ENCODE measurements around the gene VAMP5.
"Not testable (repeated sequence)": the region's sequence is repeated elsewhere in the genome, so short reads cannot be mapped to it uniquely, and the experiment has no call there.

VAMP5 gene

DNA sequence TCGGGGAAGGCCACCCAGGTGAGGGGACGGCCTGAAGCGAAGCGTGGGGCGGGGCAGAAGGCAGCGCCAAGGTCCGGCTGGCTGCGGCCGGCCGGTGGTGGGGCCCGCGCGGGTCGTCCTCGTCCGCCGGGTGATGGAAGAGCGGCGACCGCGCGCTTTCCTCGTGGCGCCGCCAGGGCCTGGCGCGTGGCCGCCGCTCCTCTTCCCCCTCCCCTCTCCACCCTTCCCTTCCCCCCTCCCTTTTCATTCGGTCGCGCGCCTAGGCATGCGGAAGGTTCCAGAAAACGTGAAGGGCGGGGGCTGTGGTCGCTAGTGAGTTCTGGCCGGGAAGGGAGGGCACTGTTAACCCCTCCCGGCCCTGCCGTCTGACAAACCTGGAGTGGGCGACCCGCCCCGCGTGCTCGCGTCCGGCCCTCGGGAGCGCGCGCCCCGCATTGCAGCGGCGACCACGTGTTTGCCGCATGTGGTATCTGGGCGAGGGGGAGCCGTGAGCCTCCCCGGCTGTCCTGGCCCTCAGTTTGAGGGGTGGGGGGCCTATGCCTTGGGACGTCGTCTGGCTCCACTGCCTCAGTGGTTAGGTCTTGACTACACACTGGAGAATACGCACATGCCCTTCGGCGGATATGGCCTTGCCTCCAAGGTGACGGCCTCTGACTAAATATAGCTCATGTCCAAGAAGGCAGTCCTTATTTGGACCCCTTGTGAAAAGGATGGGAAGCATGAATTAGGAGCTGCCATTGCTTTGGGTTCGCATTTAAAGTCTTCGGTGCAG lies 44.7 kb upstream of the VAMP5 start:
- ChIA-PET CTCF (interaction anchor here (0.8 to 28.0 kb wide), 14 partner anchors 11 to 151 kb away, joined by 3 to 584 read pairs (median 5); partner anchors contain the start of gene SH2D6), POLR2A (interaction anchor here (0.7 to 3.5 kb wide), 20 partner anchors 11 to 570 kb away, joined by 3 to 69 read pairs (median 6); partner anchors contain the start of genes GGCX, SH2D6 and VAMP8)
- H3K27me3 ChIP-seq (replicated peaks in 2 of 5; ENCODE audit: control insufficient read depth in 4 of 5, insufficient read depth in 5 of 5, low read length in 4 of 5), result no peaks in the 10 kb centered on the region
- no peaks in the 10 kb centered on the region for H3K9me3 ChIP-seq (ENCODE audit: control extremely low read depth in 1 of 5, control insufficient read depth in 4 of 5, insufficient read depth in 2 of 5, low read depth in 1 of 5, low read length in 4 of 5)
- H3K27ac ChIP-seq (ENCODE audit: insufficient read depth in 1 of 2, low read depth in 1 of 2, low read length in 2 of 2, poor library complexity in 1 of 2, severe bottlenecking in 2 of 2), result peak overlapping the region; percentile 98 to 100
- H3K36me3 ChIP-seq (ENCODE audit: control insufficient read depth in 4 of 4, insufficient read depth in 4 of 4, low read length in 3 of 4), result peaks cover 16 to 46% (median 27%) of the 10 kb centered on the region in 4 experiments
- peaks cover 37 to 60% (median 55%) of the 10 kb centered on the region in 4 experiments for H3K4me1 ChIP-seq (ENCODE audit: control extremely low read depth in 1 of 4, control insufficient read depth in 4 of 4, insufficient read depth in 4 of 4, low read length in 3 of 4)
- peak overlapping the region; percentile 61 to 96 (median 85) for H3K4me3 ChIP-seq (ENCODE audit: control insufficient read depth in 1 of 7, extremely low read depth in 1 of 7, insufficient read depth in 4 of 7, low read depth in 2 of 7, low read length in 6 of 7)
- WGBS (ENCODE audit: insufficient coverage), result under 1% methylated on average over 54 of the region's 67 CpGs
- peak; percentile 66 to 87 (median 82) for DNase-seq

- peak overlapping the region; percentile 98 to 100 for H3K27ac ChIP-seq (ENCODE audit: insufficient read depth in 1 of 2, low read depth in 1 of 2, low read length in 2 of 2, poor library complexity in 1 of 2, severe bottlenecking in 2 of 2)
- POLR2A ChIA-PET, result interaction anchor here (0.7 to 3.5 kb wide), 6 partner anchors 11 to 571 kb away, joined by 3 to 69 read pairs (median 8); partner anchors contain the start of gene GGCX
- WGBS (ENCODE audit: insufficient coverage), result 1% methylated on average over 9 of the region's 11 CpGs
- H3K4me3 ChIP-seq (ENCODE audit: control insufficient read depth in 1 of 7, extremely low read depth in 1 of 7, insufficient read depth in 4 of 7, low read depth in 2 of 7, low read length in 6 of 7), result peak overlapping the region; percentile 61 to 96 (median 85)
- H3K4me1 ChIP-seq (ENCODE audit: control extremely low read depth in 1 of 4, control insufficient read depth in 4 of 4, insufficient read depth in 4 of 4, low read length in 3 of 4), result peaks cover 35 to 54% (median 50%) of the 10 kb centered on the region in 4 experiments
- DNase-seq, result no peak
- H3K9me3 ChIP-seq (ENCODE audit: control extremely low read depth in 1 of 5, control insufficient read depth in 4 of 5, insufficient read depth in 2 of 5, low read depth in 1 of 5, low read length in 4 of 5), result no peaks in the 10 kb centered on the region
- no peaks in the 10 kb centered on the region for H3K27me3 ChIP-seq (replicated peaks in 2 of 5; ENCODE audit: control insufficient read depth in 4 of 5, insufficient read depth in 5 of 5, low read length in 4 of 5)
- H3K36me3 ChIP-seq (ENCODE audit: control insufficient read depth in 4 of 4, insufficient read depth in 4 of 4, low read length in 3 of 4), result peaks cover 17 to 52% (median 30%) of the 10 kb centered on the region in 4 experiments
- CTCF ChIA-PET, result interaction anchor here (0.8 to 28.0 kb wide), 8 partner anchors 11 to 152 kb away, joined by 3 to 584 read pairs (median 5); partner anchors contain the start of gene SH2D6
Measured at GRCh38 chr2:85540133-85540648, 44.0 kb upstream of the VAMP5 start.

DNA sequence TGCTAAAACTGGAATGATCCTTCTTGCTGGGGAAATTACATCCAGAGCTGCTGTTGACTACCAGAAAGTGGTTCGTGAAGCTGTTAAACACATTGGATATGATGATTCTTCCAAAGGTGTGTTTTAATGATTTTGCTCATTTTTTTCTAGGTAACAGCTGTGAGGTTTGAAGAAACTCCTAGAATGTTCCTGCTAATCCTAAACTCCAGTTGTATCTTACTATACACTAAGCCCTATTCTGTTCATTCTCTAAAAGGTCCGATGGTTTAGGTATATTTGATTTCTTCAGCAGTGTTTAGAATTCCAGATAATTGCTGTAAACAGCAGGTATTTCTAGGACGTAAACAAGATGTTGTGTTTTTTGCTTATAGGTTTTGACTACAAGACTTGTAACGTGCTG lies 43.0 kb upstream of the VAMP5 start:
- H3K4me3 ChIP-seq (ENCODE audit: control insufficient read depth in 1 of 7, extremely low read depth in 1 of 7, insufficient read depth in 4 of 7, low read depth in 2 of 7, low read length in 6 of 7), result peak overlapping the region in 6 of 7 experiments; percentile 70 to 96 (median 88)
- no peaks in the 10 kb centered on the region for H3K9me3 ChIP-seq (ENCODE audit: control extremely low read depth in 1 of 5, control insufficient read depth in 4 of 5, insufficient read depth in 2 of 5, low read depth in 1 of 5, low read length in 4 of 5)
- no peak for DNase-seq
- CTCF ChIA-PET, result interaction anchor here (1.1 to 28.0 kb wide), 7 partner anchors 10 to 148 kb away, joined by 3 to 584 read pairs (median 7); partner anchors contain the start of gene SH2D6
- H3K27ac ChIP-seq (ENCODE audit: insufficient read depth in 1 of 2, low read depth in 1 of 2, low read length in 2 of 2, poor library complexity in 1 of 2, severe bottlenecking in 2 of 2), result peak overlapping the region in 1 of 2 experiments; percentile 18
- H3K27me3 ChIP-seq (replicated peaks in 2 of 5; ENCODE audit: control insufficient read depth in 4 of 5, insufficient read depth in 5 of 5, low read length in 4 of 5), result no peaks in the 10 kb centered on the region
- H3K36me3 ChIP-seq (ENCODE audit: control insufficient read depth in 4 of 4, insufficient read depth in 4 of 4, low read length in 3 of 4), result peaks cover 21 to 59% (median 37%) of the 10 kb centered on the region in 4 experiments
- POLR2A ChIA-PET, result interaction anchor here (3.5 kb wide), 1 partner anchor 9 kb away, joined by 69 read pairs; no protein-coding TSS in a partner anchor
- peaks cover 35 to 51% (median 47%) of the 10 kb centered on the region in 4 experiments for H3K4me1 ChIP-seq (ENCODE audit: control extremely low read depth in 1 of 4, control insufficient read depth in 4 of 4, insufficient read depth in 4 of 4, low read length in 3 of 4)
- WGBS (ENCODE audit: insufficient coverage), result 86% methylated on average over 1 of the region's 4 CpGs

DNA sequence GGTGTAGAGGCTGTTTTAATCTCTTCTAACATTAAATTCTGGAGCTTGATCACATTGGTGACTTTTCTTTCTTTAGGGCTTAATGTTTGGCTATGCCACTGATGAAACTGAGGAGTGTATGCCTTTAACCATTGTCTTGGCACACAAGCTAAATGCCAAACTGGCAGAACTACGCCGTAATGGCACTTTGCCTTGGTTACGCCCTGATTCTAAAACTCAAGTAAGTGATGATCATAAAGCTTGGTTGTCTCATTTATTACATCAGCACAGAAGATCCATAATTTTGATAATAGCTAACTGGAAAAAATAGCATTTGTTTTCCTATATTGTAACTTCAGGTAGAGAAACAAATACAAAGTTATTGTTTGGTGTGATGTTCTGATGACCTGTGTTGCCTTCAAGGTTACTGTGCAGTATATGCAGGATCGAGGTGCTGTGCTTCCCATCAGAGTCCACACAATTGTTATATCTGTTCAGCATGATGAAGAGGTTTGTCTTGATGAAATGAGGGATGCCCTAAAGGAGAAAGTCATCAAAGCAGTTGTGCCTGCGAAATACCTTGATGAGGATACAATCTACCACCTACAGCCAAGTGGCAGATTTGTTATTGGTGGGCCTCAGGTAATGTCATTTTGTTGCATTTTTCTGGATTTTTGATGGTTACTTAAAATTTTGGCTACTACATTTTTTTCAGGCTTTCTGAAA lies 42.3 kb upstream of the VAMP5 start:
- Histone ChIP-seq H3K27me3 (replicated peaks in 2 of 5; ENCODE audit: control insufficient read depth in 4 of 5, insufficient read depth in 5 of 5, low read length in 4 of 5) (no peaks in the 10 kb centered on the region), H3K9me3 (ENCODE audit: control extremely low read depth in 1 of 5, control insufficient read depth in 4 of 5, insufficient read depth in 2 of 5, low read depth in 1 of 5, low read length in 4 of 5) (no peaks in the 10 kb centered on the region), H3K4me3 (ENCODE audit: control insufficient read depth in 1 of 7, extremely low read depth in 1 of 7, insufficient read depth in 4 of 7, low read depth in 2 of 7, low read length in 6 of 7) (peak overlapping the region in 4 of 7 experiments; percentile 70 to 96 (median 89)), H3K27ac (ENCODE audit: insufficient read depth in 1 of 2, low read depth in 1 of 2, low read length in 2 of 2, poor library complexity in 1 of 2, severe bottlenecking in 2 of 2) (no peak overlapping the region), H3K4me1 (ENCODE audit: control extremely low read depth in 1 of 4, control insufficient read depth in 4 of 4, insufficient read depth in 4 of 4, low read length in 3 of 4) (peaks cover 29 to 45% (median 40%) of the 10 kb centered on the region in 4 experiments), H3K36me3 (ENCODE audit: control insufficient read depth in 4 of 4, insufficient read depth in 4 of 4, low read length in 3 of 4) (peaks cover 21 to 59% (median 39%) of the 10 kb centered on the region in 4 experiments)
- DNase-seq, result no peak
- WGBS (ENCODE audit: insufficient coverage), result 91% methylated on average over 4 of the region's 5 CpGs
- CTCF ChIA-PET, result interaction anchor here (1.1 to 28.0 kb wide), 7 partner anchors 9 to 154 kb away, joined by 3 to 584 read pairs (median 7); partner anchors contain the start of gene SH2D6
- POLR2A ChIA-PET, result interaction anchor here (3.5 kb wide), 1 partner anchor 9 kb away, joined by 69 read pairs; no protein-coding TSS in a partner anchor

- Histone ChIP-seq H3K27me3 (replicated peaks in 2 of 5; ENCODE audit: control insufficient read depth in 4 of 5, insufficient read depth in 5 of 5, low read length in 4 of 5) (no peaks in the 10 kb centered on the region), H3K4me3 (ENCODE audit: control insufficient read depth in 1 of 7, extremely low read depth in 1 of 7, insufficient read depth in 4 of 7, low read depth in 2 of 7, low read length in 6 of 7) (peak overlapping the region in 1 of 7 experiments; percentile 38), H3K9me3 (ENCODE audit: control extremely low read depth in 1 of 5, control insufficient read depth in 4 of 5, insufficient read depth in 2 of 5, low read depth in 1 of 5, low read length in 4 of 5) (no peaks in the 10 kb centered on the region), H3K36me3 (ENCODE audit: control insufficient read depth in 4 of 4, insufficient read depth in 4 of 4, low read length in 3 of 4) (peaks cover 23 to 63% (median 41%) of the 10 kb centered on the region in 4 experiments), H3K4me1 (ENCODE audit: control extremely low read depth in 1 of 4, control insufficient read depth in 4 of 4, insufficient read depth in 4 of 4, low read length in 3 of 4) (peaks cover 23 to 37% (median 32%) of the 10 kb centered on the region in 4 experiments), H3K27ac (ENCODE audit: insufficient read depth in 1 of 2, low read depth in 1 of 2, low read length in 2 of 2, poor library complexity in 1 of 2, severe bottlenecking in 2 of 2) (no peak overlapping the region)
- WGBS (ENCODE audit: insufficient coverage), result 100% methylated on average over 2 of the region's 4 CpGs
- no peak for DNase-seq
- POLR2A ChIA-PET, result no interaction called here
- CTCF ChIA-PET, result interaction anchor here (1.0 to 28.0 kb wide), 5 partner anchors 11 to 155 kb away, joined by 3 to 584 read pairs (median 4); partner anchors contain the start of gene SH2D6
Measured at GRCh38 chr2:85542777-85543176, 41.5 kb upstream of the VAMP5 start.

DNA sequence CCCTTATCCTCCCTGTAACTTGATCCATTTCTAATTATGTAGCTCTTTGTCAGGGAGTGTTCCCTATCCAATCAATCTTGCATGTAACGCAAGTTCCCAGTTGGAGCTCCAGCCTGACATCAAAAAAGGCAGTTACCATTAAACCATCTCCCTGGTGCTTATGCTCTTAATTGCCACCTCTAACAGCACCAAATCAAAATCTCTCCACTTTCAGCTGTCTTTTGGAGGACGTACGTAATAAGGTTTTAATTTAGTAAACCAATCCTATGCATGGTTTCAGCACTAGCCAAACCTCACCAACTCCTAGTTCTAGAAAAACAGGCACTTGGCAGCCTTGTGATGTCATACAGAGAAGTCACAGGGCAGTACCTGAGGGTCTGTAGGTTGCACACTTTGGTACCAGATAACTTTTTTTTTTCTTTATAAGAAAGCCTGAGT lies 40.0 kb upstream of the VAMP5 start:
- H3K27me3 ChIP-seq (replicated peaks in 2 of 5; ENCODE audit: control insufficient read depth in 4 of 5, insufficient read depth in 5 of 5, low read length in 4 of 5); DNase-seq; POLR2A ChIA-PET; H3K4me3 ChIP-seq (ENCODE audit: control insufficient read depth in 1 of 7, extremely low read depth in 1 of 7, insufficient read depth in 4 of 7, low read depth in 2 of 7, low read length in 6 of 7); H3K9me3 ChIP-seq (ENCODE audit: control extremely low read depth in 1 of 5, control insufficient read depth in 4 of 5, insufficient read depth in 2 of 5, low read depth in 1 of 5, low read length in 4 of 5); H3K27ac ChIP-seq (ENCODE audit: insufficient read depth in 1 of 2, low read depth in 1 of 2, low read length in 2 of 2, poor library complexity in 1 of 2, severe bottlenecking in 2 of 2): not testable (repeated sequence)
- H3K4me1 ChIP-seq (ENCODE audit: control extremely low read depth in 1 of 4, control insufficient read depth in 4 of 4, insufficient read depth in 4 of 4, low read length in 3 of 4), result peaks cover 23 to 34% (median 26%) of the 10 kb centered on the region in 4 experiments
- CTCF ChIA-PET, result interaction anchor here (1.6 to 28.0 kb wide), 2 partner anchors 9 to 116 kb away, joined by 4 to 584 read pairs; partner anchors contain the start of gene SH2D6
- WGBS (ENCODE audit: insufficient coverage), result 94% methylated on average over 3 of the region's 3 CpGs
- peaks cover 23 to 68% (median 43%) of the 10 kb centered on the region in 4 experiments for H3K36me3 ChIP-seq (ENCODE audit: control insufficient read depth in 4 of 4, insufficient read depth in 4 of 4, low read length in 3 of 4)

All from common myeloid progenitor, CD34-positive (primary cell).